Neuronal stem cell (in vitro differentiated cells): ENCODE data around the gene GRAMD2A.

Experiments
- DNase-seq: peaks from one replicate; pipeline ENCODE4 v3.0.0-alpha.2; 2013; ENCODE audit warnings: low spot score
- H2AFZ ChIP-seq: one replicate; pipeline ENCODE4 v1.6.1; 2013; ENCODE audit warnings: mild to moderate bottlenecking, low read length, inconsistent platforms
- H2AK5ac ChIP-seq: 2 replicates; pipeline ENCODE4 v1.6.1; 2013; ENCODE audit warnings: low read depth, mild to moderate bottlenecking, inconsistent platforms, low read length, moderate library complexity, mixed read lengths
- H2BK120ac ChIP-seq: 2 replicates; pipeline ENCODE4 v1.6.1; 2013; ENCODE audit warnings: low read depth, mild to moderate bottlenecking, inconsistent platforms, low read length, moderate library complexity, mixed read lengths
- H2BK12ac ChIP-seq: one replicate; pipeline ENCODE4 v1.6.1; 2013; ENCODE audit warnings: low read length, inconsistent platforms
- H2BK15ac ChIP-seq: 2 replicates; pipeline ENCODE4 v1.6.1; 2013; ENCODE audit warnings: mild to moderate bottlenecking, low read length, inconsistent platforms, mixed read lengths
- H2BK5ac ChIP-seq: one replicate; pipeline ENCODE4 v1.6.1; 2013; ENCODE audit warnings: inconsistent platforms, mild to moderate bottlenecking, low read length, moderate library complexity
- H3K14ac ChIP-seq: one replicate; pipeline ENCODE4 v1.6.1; 2013; ENCODE audit warnings: low read length, inconsistent platforms
- H3K18ac ChIP-seq: 2 replicates; pipeline ENCODE4 v1.6.1; 2013; ENCODE audit warnings: low read length, inconsistent platforms
- H3K23ac ChIP-seq: 2 replicates; pipeline ENCODE4 v1.6.1; 2013; ENCODE audit warnings: low read depth, mild to moderate bottlenecking, mixed read lengths, low read length, inconsistent platforms; ENCODE audit not compliant: poor library complexity
- H3K27ac ChIP-seq: replicated peaks from 3 replicates; pipeline ENCODE4 v1.5.1; 2013; ENCODE audit warnings: low read length, inconsistent platforms
- H3K27me3 ChIP-seq, 3 experiments: 2 replicates each; pipeline ENCODE4 v1.6.1; 2013; ENCODE audit warnings: low read length in 3 of 3, mild to moderate bottlenecking in 2 of 3, inconsistent platforms in 1 of 3, low read depth in 1 of 3, mixed read lengths in 1 of 3, moderate library complexity in 1 of 3; ENCODE audit not compliant: control insufficient read depth in 3 of 3, insufficient read depth in 3 of 3
- H3K36me3 ChIP-seq, 2 donors: replicated peaks in 1 of 2; 2 replicates each; pipeline ENCODE4 v1.6.1; 2013; ENCODE audit warnings: low read length in 2 of 2; ENCODE audit not compliant: control insufficient read depth in 2 of 2, insufficient read depth in 2 of 2
- H3K4ac ChIP-seq: 2 replicates; pipeline ENCODE4 v1.6.1; 2013; ENCODE audit warnings: inconsistent platforms, mild to moderate bottlenecking, low read length, moderate library complexity
- H3K4me1 ChIP-seq, 2 donors: 1 replicate in 1 of 2; 2 replicates in 1 of 2; pipeline ENCODE4 v1.6.1; 2013; ENCODE audit warnings: low read length in 2 of 2, low read depth in 1 of 2; ENCODE audit not compliant: control insufficient read depth in 2 of 2, insufficient read depth in 1 of 2
- H3K4me2 ChIP-seq: one replicate; pipeline ENCODE4 v1.6.1; 2013; ENCODE audit warnings: mild to moderate bottlenecking, low read length, inconsistent platforms; ENCODE audit not compliant: insufficient read depth, poor library complexity, severe bottlenecking
- H3K4me3 ChIP-seq, 2 donors: 2 replicates each; pipeline ENCODE4 v1.5.1; 2013; ENCODE audit warnings: low read length in 2 of 2, mild to moderate bottlenecking in 2 of 2, inconsistent platforms in 1 of 2, moderate library complexity in 1 of 2
- H3K79me1 ChIP-seq: one replicate; pipeline ENCODE4 v1.6.1; 2013; ENCODE audit warnings: low read depth, mild to moderate bottlenecking, inconsistent platforms, low read length, moderate library complexity
- H3K9ac ChIP-seq: one replicate; pipeline ENCODE4 v1.6.1; 2013; ENCODE audit warnings: mild to moderate bottlenecking, low read depth, low read length, inconsistent platforms; ENCODE audit not compliant: poor library complexity
- H3K9me3 ChIP-seq, 2 donors: replicated peaks in 1 of 2; 2 replicates each; pipeline versions ENCODE3 to v1.6.1; 2013; ENCODE audit warnings: low read length in 2 of 2, mild to moderate bottlenecking in 2 of 2, inconsistent platforms in 1 of 2, low read depth in 1 of 2, mixed read lengths in 1 of 2, moderate library complexity in 1 of 2; ENCODE audit not compliant: control insufficient read depth in 2 of 2, insufficient read depth in 1 of 2
- H4K8ac ChIP-seq: one replicate; pipeline ENCODE4 v1.6.1; 2013; ENCODE audit warnings: low read depth, mild to moderate bottlenecking, inconsistent platforms, low read length, moderate library complexity
- H4K91ac ChIP-seq: one replicate; pipeline ENCODE4 v1.6.1; 2013; ENCODE audit warnings: low read length, low read depth, mild to moderate bottlenecking, inconsistent platforms; ENCODE audit not compliant: poor library complexity
- WGBS, 2 donors: extraction: QIAGEN DNeasy Blood & Tissue Kit; methylation state at CpG; one replicate each; pipeline ENCODE4 v1.1.7; 2013; ENCODE audit warnings: missing lambda C conversion rate in 2 of 2, mixed read lengths in 1 of 2; ENCODE audit not compliant: insufficient read length in 2 of 2, insufficient replicate concordance in 1 of 2; ENCODE audit errors: extremely low coverage in 2 of 2; 5-methylcytosine and 5-hydroxymethylcytosine counted together

GRAMD2A gene

GRCh38 chr15:72140088-72140487, 57.5 kb downstream of the GRAMD2A start:
- H3K36me3 ChIP-seq: no peaks in the 10 kb centered on the region
- H2AK5ac ChIP-seq: no peak overlapping the region
- no peak overlapping the region for H3K4ac ChIP-seq
- no peak overlapping the region for H2BK15ac ChIP-seq
- H3K4me3 ChIP-seq: no peak overlapping the region
- H2BK12ac ChIP-seq: no peak overlapping the region
- H4K91ac ChIP-seq: no peak overlapping the region
- no peak overlapping the region for H2BK120ac ChIP-seq
- no peak overlapping the region for H3K14ac ChIP-seq
- no peak overlapping the region for H4K8ac ChIP-seq
- H3K23ac ChIP-seq: no peak overlapping the region
- H3K4me1 ChIP-seq: no peaks in the 10 kb centered on the region
- H3K79me1 ChIP-seq: no peaks in the 10 kb centered on the region
- no peaks in the 10 kb centered on the region for H3K9me3 ChIP-seq
- no peak overlapping the region for H2AFZ ChIP-seq
- no peaks in the 10 kb centered on the region for H3K27me3 ChIP-seq
- no peak overlapping the region for H3K18ac ChIP-seq
- WGBS, 2 donors: no CpG with 5 or more reads among the region's 3 CpGs
- no peak overlapping the region for H3K4me2 ChIP-seq
- H3K9ac ChIP-seq: no peak overlapping the region
- H2BK5ac ChIP-seq: no peak overlapping the region
- DNase-seq: no peak
- H3K27ac ChIP-seq: no peak overlapping the region

DNA sequence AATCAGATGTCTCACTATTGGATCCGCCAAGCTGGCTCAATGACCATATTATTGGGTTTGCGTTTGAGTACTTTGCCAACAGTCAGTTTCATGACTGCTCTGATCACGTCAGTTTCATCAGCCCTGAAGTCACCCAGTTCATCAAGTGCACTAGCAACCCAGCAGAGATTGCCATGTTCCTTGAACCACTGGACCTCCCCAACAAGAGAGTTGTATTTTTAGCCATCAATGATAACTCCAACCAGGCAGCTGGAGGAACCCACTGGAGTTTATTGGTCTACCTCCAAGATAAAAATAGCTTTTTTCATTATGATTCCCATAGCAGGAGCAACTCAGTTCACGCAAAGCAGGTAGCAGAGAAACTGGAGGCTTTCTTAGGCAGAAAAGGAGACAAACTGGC, 57.9 kb downstream of the GRAMD2A start:
- Histone ChIP-seq H3K4me2 (no peak overlapping the region), H3K18ac (no peak overlapping the region), H3K9me3 (no peaks in the 10 kb centered on the region), H4K8ac (no peak overlapping the region), H2AK5ac (no peak overlapping the region), H3K4ac (no peak overlapping the region), H4K91ac (no peak overlapping the region), H2BK5ac (no peak overlapping the region), H2AFZ (no peak overlapping the region), H2BK120ac (no peak overlapping the region), H3K23ac (no peak overlapping the region), H2BK15ac (no peak overlapping the region), H3K14ac (no peak overlapping the region), H3K36me3 (no peaks in the 10 kb centered on the region), H3K79me1 (no peaks in the 10 kb centered on the region), H2BK12ac (no peak overlapping the region), H3K4me3 (no peak overlapping the region), H3K27me3 (no peaks in the 10 kb centered on the region), H3K27ac (no peak overlapping the region), H3K9ac (no peak overlapping the region), H3K4me1 (no peaks in the 10 kb centered on the region)
- no peak for DNase-seq
- WGBS, 2 donors: no CpG with 5 or more reads among the region's 4 CpGs

DNA sequence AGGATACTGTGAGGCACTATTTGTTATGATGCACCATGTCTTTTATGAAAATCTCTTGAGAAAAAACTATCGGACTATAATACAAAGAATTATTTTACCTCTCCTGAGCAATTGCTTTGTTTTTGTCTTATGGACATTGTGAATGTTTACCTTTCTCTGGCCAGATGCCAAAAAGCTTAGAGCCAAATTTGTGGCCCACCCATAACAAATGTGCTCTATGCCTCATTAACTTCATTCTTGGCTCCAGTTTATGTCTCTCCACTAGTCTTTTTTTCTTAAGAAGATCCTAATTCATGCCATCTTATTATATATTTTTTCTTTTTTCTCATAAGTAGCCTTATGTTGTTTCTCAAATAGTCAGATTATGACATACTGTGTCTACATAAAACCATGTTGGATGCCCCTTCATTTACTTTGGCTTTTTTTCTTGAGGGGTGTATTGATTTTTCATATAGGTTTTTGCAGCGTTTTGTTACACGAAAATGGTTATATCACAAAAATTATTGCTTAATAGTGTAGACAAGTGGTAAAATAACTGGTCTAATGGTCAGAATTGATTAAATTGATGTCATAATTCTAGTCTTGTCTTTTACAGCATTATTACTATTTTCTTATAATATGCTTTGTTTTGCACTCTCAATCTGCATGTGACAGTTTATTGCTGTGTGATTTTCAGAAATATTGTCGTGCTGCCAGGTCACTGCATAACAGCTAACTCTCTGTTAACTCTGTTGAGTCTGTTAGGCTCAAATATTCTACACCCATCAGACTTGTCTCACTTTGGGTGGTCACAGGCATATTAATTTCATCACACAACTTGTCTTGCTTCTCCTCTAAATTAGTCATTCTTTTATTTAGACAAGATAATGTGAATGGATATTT, 61.2 kb downstream of the GRAMD2A start:
- H3K27ac ChIP-seq: no peak overlapping the region
- H3K14ac ChIP-seq: no peak overlapping the region
- H2BK120ac ChIP-seq: no peak overlapping the region
- H2AFZ ChIP-seq: no peak overlapping the region
- no peaks in the 10 kb centered on the region for H3K27me3 ChIP-seq
- H2BK15ac ChIP-seq: no peak overlapping the region
- H3K79me1 ChIP-seq: no peaks in the 10 kb centered on the region
- H2AK5ac ChIP-seq: no peak overlapping the region
- H3K18ac ChIP-seq: no peak overlapping the region
- no peak overlapping the region for H2BK12ac ChIP-seq
- no peak overlapping the region for H3K4ac ChIP-seq
- H2BK5ac ChIP-seq: no peak overlapping the region
- H4K91ac ChIP-seq: no peak overlapping the region
- no peaks in the 10 kb centered on the region for H3K4me1 ChIP-seq
- H3K4me3 ChIP-seq: no peak overlapping the region
- WGBS, 2 donors: no CpG with 5 or more reads among the region's 4 CpGs
- no peaks in the 10 kb centered on the region for H3K9me3 ChIP-seq
- H3K9ac ChIP-seq: no peak overlapping the region
- no peak overlapping the region for H4K8ac ChIP-seq
- no peak overlapping the region for H3K4me2 ChIP-seq
- H3K36me3 ChIP-seq: no peaks in the 10 kb centered on the region
- H3K23ac ChIP-seq: no peak overlapping the region
- DNase-seq: no peak

- H3K4ac ChIP-seq: no peak overlapping the region
- H3K4me1 ChIP-seq: no peaks in the 10 kb centered on the region
- no peak overlapping the region for H3K4me3 ChIP-seq
- no peak overlapping the region for H4K8ac ChIP-seq
- H3K27me3 ChIP-seq: no peaks in the 10 kb centered on the region
- no peak overlapping the region for H3K14ac ChIP-seq
- H4K91ac ChIP-seq: no peak overlapping the region
- H3K36me3 ChIP-seq: no peaks in the 10 kb centered on the region
- no peak overlapping the region for H2AK5ac ChIP-seq
- no peak overlapping the region for H3K27ac ChIP-seq
- no CpG with 5 or more reads among the region's 2 CpGs for WGBS, 2 donors
- no peak overlapping the region for H2BK120ac ChIP-seq
- no peak overlapping the region for H3K23ac ChIP-seq
- no peak for DNase-seq
- H2AFZ ChIP-seq: no peak overlapping the region
- no peaks in the 10 kb centered on the region for H3K79me1 ChIP-seq
- H3K9me3 ChIP-seq: no peaks in the 10 kb centered on the region
- H3K4me2 ChIP-seq: no peak overlapping the region
- H3K9ac ChIP-seq: no peak overlapping the region
- H2BK12ac ChIP-seq: no peak overlapping the region
- H2BK5ac ChIP-seq: no peak overlapping the region
- no peak overlapping the region for H3K18ac ChIP-seq
- H2BK15ac ChIP-seq: no peak overlapping the region
These were observed 61.9 kb downstream of the GRAMD2A start for GRCh38 chr15:72135719-72136118.
